ENCODE data around the gene UCK1.

- TF ChIP-seq, protein P1, sequence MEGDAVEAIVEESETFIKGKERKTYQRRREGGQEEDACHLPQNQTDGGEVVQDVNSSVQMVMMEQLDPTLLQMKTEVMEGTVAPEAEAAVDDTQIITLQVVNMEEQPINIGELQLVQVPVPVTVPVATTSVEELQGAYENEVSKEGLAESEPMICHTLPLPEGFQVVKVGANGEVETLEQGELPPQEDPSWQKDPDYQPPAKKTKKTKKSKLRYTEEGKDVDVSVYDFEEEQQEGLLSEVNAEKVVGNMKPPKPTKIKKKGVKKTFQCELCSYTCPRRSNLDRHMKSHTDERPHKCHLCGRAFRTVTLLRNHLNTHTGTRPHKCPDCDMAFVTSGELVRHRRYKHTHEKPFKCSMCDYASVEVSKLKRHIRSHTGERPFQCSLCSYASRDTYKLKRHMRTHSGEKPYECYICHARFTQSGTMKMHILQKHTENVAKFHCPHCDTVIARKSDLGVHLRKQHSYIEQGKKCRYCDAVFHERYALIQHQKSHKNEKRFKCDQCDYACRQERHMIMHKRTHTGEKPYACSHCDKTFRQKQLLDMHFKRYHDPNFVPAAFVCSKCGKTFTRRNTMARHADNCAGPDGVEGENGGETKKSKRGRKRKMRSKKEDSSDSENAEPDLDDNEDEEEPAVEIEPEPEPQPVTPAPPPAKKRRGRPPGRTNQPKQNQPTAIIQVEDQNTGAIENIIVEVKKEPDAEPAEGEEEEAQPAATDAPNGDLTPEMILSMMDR (IDR thresholded peaks at IDR 0.05; ENCODE audit: low read depth, low read length, missing input control) = no peak
- no peak for TF ChIP-seq YY1 (IDR thresholded peaks at IDR 0.05)
- TF ChIP-seq NR2F2 (IDR thresholded peaks at IDR 0.05) = no peak
- TF ChIP-seq, protein P2, sequence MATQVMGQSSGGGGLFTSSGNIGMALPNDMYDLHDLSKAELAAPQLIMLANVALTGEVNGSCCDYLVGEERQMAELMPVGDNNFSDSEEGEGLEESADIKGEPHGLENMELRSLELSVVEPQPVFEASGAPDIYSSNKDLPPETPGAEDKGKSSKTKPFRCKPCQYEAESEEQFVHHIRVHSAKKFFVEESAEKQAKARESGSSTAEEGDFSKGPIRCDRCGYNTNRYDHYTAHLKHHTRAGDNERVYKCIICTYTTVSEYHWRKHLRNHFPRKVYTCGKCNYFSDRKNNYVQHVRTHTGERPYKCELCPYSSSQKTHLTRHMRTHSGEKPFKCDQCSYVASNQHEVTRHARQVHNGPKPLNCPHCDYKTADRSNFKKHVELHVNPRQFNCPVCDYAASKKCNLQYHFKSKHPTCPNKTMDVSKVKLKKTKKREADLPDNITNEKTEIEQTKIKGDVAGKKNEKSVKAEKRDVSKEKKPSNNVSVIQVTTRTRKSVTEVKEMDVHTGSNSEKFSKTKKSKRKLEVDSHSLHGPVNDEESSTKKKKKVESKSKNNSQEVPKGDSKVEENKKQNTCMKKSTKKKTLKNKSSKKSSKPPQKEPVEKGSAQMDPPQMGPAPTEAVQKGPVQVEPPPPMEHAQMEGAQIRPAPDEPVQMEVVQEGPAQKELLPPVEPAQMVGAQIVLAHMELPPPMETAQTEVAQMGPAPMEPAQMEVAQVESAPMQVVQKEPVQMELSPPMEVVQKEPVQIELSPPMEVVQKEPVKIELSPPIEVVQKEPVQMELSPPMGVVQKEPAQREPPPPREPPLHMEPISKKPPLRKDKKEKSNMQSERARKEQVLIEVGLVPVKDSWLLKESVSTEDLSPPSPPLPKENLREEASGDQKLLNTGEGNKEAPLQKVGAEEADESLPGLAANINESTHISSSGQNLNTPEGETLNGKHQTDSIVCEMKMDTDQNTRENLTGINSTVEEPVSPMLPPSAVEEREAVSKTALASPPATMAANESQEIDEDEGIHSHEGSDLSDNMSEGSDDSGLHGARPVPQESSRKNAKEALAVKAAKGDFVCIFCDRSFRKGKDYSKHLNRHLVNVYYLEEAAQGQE (IDR thresholded peaks at IDR 0.05) = no peak
- no peak for TF ChIP-seq JUND (IDR thresholded peaks at IDR 0.05)
- TF ChIP-seq, protein P3, sequence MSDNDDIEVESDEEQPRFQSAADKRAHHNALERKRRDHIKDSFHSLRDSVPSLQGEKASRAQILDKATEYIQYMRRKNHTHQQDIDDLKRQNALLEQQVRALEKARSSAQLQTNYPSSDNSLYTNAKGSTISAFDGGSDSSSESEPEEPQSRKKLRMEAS (IDR thresholded peaks at IDR 0.05) = no peak
- TF ChIP-seq RAD21 (IDR thresholded peaks at IDR 0.05) = no peak
- TF ChIP-seq GABPA (IDR thresholded peaks at IDR 0.05 in 1 of 2, conservative IDR thresholded peaks at IDR 0.05 in 1 of 2) = no peak
- TF ChIP-seq HNF4A (conservative IDR thresholded peaks at IDR 0.05) = no peak
- no peak for TF ChIP-seq TAF1 (conservative IDR thresholded peaks at IDR 0.05)
- no peak for TF ChIP-seq ZBTB33 (IDR thresholded peaks at IDR 0.05)
- TF ChIP-seq FOXA1 (IDR thresholded peaks at IDR 0.05) = no peak
These were observed 9.2 kb downstream of the UCK1 start for GRCh38 chr9:131521822-131522221.

Measured in liver (tissue), 3 donors.